Muscle of leg (tissue), 11 donors: Measurements from ENCODE around the gene NEK1. TPM values are rescaled to one million over a fixed set of nuclear protein-coding genes. Genes with fewer than 3 reads are reported as not detected.

Experiments used
- DNase-seq: peaks from one replicate; pipeline ENCODE4 v3.0.0; 2013
- H3K27ac ChIP-seq: one replicate; pipeline ENCODE4 v1.5.1; 2013; ENCODE audit warnings: mild to moderate bottlenecking, low read length, control low read depth
- H3K27me3 ChIP-seq: one replicate; pipeline ENCODE4 v1.6.1; 2013; ENCODE audit warnings: low read length; ENCODE audit not compliant: control insufficient read depth, insufficient read depth
- H3K36me3 ChIP-seq: one replicate; pipeline ENCODE4 v1.6.1; 2013; ENCODE audit warnings: low read length; ENCODE audit not compliant: control insufficient read depth, insufficient read depth
- H3K4me1 ChIP-seq: one replicate; pipeline ENCODE4 v1.6.1; 2013; ENCODE audit warnings: low read length; ENCODE audit not compliant: control insufficient read depth, insufficient read depth
- H3K4me3 ChIP-seq: one replicate; pipeline ENCODE4 v1.5.1; 2013; ENCODE audit warnings: low read length, control low read depth
- H3K9me3 ChIP-seq: replicated peaks from 2 replicates; pipeline ENCODE4 v1.6.1; 2013; ENCODE audit warnings: low read depth, low read length; ENCODE audit not compliant: control insufficient read depth
- WGBS: methylation state at CpG from one replicate; pipeline ENCODE4 v1.1.5; 2013; ENCODE audit warnings: missing lambda C conversion rate; ENCODE audit not compliant: insufficient coverage; 5-methylcytosine and 5-hydroxymethylcytosine counted together
- polyA plus RNA-seq, 8 donors: library from polyadenylated mRNA; unstranded; fragments of 120-200 nt; gene quantifications; one replicate each; pipeline versions ENCODE4 v1.2.1 to v1.2.3, GENCODE V29; 2013; ENCODE audit warnings: inconsistent platforms in 1 of 8, low replicate concordance in 1 of 8; ENCODE audit not compliant: insufficient read length in 8 of 8, insufficient read depth in 1 of 8
- total RNA-seq: library from RNA; stranded (reverse); fragments of 120-200 nt; gene quantifications from one replicate; pipeline ENCODE4 v1.2.4, GENCODE V29; 2013

The NEK1 gene
- total and polyA plus RNA-seq, 9 donors = 9.6 to 14.7 (median 11.8) TPM

DNA sequence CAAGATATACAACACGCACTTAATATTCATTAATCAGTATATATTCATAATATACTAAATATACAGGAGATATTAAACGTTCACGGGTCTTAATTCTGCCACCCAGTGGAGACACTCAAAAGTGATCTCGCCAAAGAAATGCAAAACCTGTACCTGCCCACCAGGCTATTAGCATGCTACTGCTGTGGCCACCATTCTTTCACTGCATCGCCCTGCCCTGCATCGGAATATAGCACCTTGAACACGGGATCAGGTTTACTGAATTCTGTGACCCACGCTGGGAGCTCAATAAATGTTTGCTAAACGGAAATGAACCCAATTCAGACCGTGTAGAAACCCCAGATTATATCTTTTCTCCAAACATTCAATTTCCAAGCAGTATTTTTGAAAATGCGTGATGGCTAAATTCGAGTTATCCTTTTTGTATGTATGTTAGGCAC is 7.2 kb upstream of the NEK1 start:
- H3K9me3 ChIP-seq = no peaks in the 10 kb centered on the region
- H3K36me3 ChIP-seq = no peaks in the 10 kb centered on the region
- H3K4me1 ChIP-seq = peaks cover 3% of the 10 kb centered on the region
- 0% methylated on average over 5 of the region's 12 CpGs for WGBS
- peak overlapping the region; percentile 86 for H3K4me3 ChIP-seq
- peak; percentile 69 for DNase-seq
- no peaks in the 10 kb centered on the region for H3K27me3 ChIP-seq
- peak overlapping the region; percentile 98 for H3K27ac ChIP-seq

GRCh38 chr4:169618986-169619385 is 6.6 kb upstream of the NEK1 start:
- peak overlapping the region; percentile 98 for H3K27ac ChIP-seq
- no CpG with 5 or more reads among the region's 4 CpGs for WGBS
- H3K36me3 ChIP-seq = no peaks in the 10 kb centered on the region
- no peak for DNase-seq
- H3K4me3 ChIP-seq = no peak overlapping the region
- H3K4me1 ChIP-seq = peaks cover 3% of the 10 kb centered on the region
- no peaks in the 10 kb centered on the region for H3K27me3 ChIP-seq
- H3K9me3 ChIP-seq = no peaks in the 10 kb centered on the region

- WGBS = 83% methylated on average over 1 of the region's 3 CpGs
- no peak overlapping the region for H3K4me3 ChIP-seq
- no peaks in the 10 kb centered on the region for H3K36me3 ChIP-seq
- peaks cover 3% of the 10 kb centered on the region for H3K4me1 ChIP-seq
- no peak overlapping the region for H3K27ac ChIP-seq
- no peaks in the 10 kb centered on the region for H3K9me3 ChIP-seq
- no peak for DNase-seq
- H3K27me3 ChIP-seq = no peaks in the 10 kb centered on the region
These were observed 5.9 kb upstream of the NEK1 start for GRCh38 chr4:169618286-169618685.

GRCh38 chr4:169617306-169617705 is 4.9 kb upstream of the NEK1 start:
- no peak overlapping the region for H3K4me3 ChIP-seq
- no peaks in the 10 kb centered on the region for H3K36me3 ChIP-seq
- no peaks in the 10 kb centered on the region for H3K27me3 ChIP-seq
- H3K9me3 ChIP-seq = no peaks in the 10 kb centered on the region
- no peak for DNase-seq
- H3K4me1 ChIP-seq = peaks cover 3% of the 10 kb centered on the region
- no peak overlapping the region for H3K27ac ChIP-seq
- no CpG with 5 or more reads among the region's 2 CpGs for WGBS

DNA sequence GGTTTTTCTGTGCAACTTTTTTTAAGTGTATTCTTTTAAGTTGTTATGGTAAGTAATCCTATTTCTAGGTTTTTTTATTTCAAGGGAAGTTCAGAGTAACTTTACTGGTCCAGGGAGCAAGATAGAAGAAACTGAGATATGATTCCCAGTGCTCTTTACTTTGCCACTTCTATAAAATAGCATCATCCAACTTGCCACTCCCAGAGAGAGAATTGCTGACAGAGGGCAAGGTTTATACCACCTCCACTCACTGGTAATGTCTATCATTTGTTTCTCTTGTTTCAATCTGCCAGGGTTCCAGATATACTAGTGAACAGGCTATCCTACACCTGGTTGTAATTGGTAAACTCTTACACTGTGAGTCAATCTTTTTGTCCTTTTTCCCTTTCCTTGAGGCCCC is 4.5 kb upstream of the NEK1 start:
- no peaks in the 10 kb centered on the region for H3K27me3 ChIP-seq
- no peaks in the 10 kb centered on the region for H3K36me3 ChIP-seq
- DNase-seq = no peak
- no peaks in the 10 kb centered on the region for H3K9me3 ChIP-seq
- H3K4me1 ChIP-seq = peaks cover 2% of the 10 kb centered on the region
- no peak overlapping the region for H3K27ac ChIP-seq
- no peak overlapping the region for H3K4me3 ChIP-seq

DNA sequence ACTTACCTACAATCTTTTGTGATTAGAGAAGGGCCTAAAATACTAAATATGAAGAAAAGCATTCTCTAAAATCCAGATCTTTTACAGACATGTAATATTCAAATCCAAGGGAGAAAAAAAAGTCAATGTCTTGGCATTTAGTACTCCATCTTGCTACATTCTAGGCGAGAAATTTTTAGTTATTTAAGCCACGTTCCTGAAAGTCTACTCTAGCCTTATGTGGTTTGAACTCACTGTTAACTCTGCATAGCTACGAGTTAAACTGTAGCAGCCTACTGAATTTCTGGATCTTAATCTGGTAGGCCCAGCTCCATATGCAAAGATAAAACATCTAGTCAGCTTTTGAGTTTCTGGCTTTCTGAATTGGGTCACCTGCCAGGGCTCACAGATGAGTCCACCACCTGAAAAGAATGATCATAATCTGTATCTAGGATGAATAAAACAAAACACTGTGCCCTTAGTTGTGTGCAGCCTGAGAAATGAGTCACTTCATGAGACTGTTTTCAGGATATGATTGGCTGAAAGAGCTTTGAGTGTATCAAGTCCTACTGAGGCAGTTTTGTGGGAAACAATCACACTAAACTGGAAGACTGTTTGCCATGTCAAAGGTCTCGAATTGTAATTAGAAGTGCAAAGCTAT is 3.2 kb upstream of the NEK1 start:
- Histone ChIP-seq H3K4me1 (peaks cover 4% of the 10 kb centered on the region), H3K27me3 (no peaks in the 10 kb centered on the region), H3K9me3 (no peaks in the 10 kb centered on the region), H3K4me3 (no peak overlapping the region), H3K36me3 (no peaks in the 10 kb centered on the region), H3K27ac (no peak overlapping the region)
- no peak for DNase-seq
- WGBS = no CpG with 5 or more reads among the region's 4 CpGs

- H3K36me3 ChIP-seq = no peaks in the 10 kb centered on the region
- no peaks in the 10 kb centered on the region for H3K9me3 ChIP-seq
- H3K4me1 ChIP-seq = peaks cover 3% of the 10 kb centered on the region
- peak overlapping the region; percentile 99 for H3K27ac ChIP-seq
- peak; percentile 89 for DNase-seq
- WGBS = 0% methylated on average over 2 of the region's 9 CpGs
- peak overlapping the region; percentile 91 for H3K4me3 ChIP-seq
- H3K27me3 ChIP-seq = no peaks in the 10 kb centered on the region
These were observed 782 bp upstream of the NEK1 start for GRCh38 chr4:169612871-169613859.

DNA sequence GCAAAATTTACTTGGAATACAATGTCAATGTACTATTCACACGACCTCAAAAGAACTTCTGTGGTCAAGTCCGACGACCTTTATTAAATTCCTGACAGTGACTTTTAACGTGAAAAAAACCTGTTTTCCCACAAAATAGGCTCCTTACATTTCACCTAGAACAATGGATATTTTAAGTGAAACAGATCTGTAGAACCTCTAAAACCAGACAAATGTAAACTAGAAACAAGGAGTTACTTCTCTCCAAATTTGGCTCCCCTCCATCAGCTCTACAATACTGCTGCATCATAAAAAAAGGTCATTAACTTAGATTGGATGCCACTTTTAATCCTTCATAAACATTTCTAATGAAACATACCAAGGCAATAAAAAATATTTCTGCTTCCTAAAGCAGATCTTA is 1.2 kb downstream of the NEK1 start:
- no peak overlapping the region for H3K27ac ChIP-seq
- H3K4me1 ChIP-seq = peaks cover 3% of the 10 kb centered on the region
- no peaks in the 10 kb centered on the region for H3K36me3 ChIP-seq
- H3K9me3 ChIP-seq = no peaks in the 10 kb centered on the region
- no CpG with 5 or more reads among the region's 4 CpGs for WGBS
- H3K27me3 ChIP-seq = no peaks in the 10 kb centered on the region
- no peak for DNase-seq
- no peak overlapping the region for H3K4me3 ChIP-seq

- H3K27me3 ChIP-seq = no peaks in the 10 kb centered on the region
- H3K27ac ChIP-seq = no peak overlapping the region
- no CpG with 5 or more reads among the region's 1 CpG for WGBS
- DNase-seq = no peak
- peaks cover 3% of the 10 kb centered on the region for H3K36me3 ChIP-seq
- no peaks in the 10 kb centered on the region for H3K9me3 ChIP-seq
- no peak overlapping the region for H3K4me3 ChIP-seq
- H3K4me1 ChIP-seq = no peaks in the 10 kb centered on the region
These were observed 7.5 kb downstream of the NEK1 start for GRCh38 chr4:169604903-169605331.

DNA sequence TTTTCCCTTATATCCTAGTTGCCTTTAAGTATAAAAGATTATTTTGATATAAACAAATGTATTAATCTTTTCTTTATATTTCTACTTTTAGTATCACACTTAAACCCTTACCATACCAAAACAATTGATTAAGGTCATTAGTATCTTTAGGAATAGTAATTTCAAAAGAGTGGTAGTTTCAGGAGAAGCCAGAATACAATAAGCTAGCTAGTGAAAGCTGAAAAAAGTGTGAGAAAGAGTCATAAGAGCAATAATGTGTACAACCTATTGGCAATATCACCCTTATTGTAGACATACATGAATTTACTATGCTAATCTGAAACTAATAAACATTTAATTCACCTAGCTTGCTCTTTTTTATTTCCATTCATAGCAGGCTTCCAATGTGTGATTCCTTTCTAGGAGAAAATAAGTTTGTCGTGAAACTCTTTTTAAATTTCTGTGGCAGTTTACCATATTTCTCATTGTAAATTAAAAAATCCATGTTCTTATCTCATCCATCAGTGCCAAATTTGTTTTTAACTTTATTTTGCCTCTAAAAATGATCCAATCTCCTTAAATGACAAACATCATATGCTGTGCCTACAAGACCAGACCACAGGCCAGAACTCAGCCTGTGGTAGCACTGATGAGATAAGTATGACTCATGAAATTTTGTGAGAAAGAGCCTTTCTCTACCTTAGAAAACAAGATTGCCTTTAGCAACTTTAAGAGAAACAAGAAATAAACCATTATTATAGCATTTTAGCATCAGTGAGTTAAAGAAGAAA is 8.1 kb downstream of the NEK1 start:
- WGBS = no CpG with 5 or more reads among the region's 1 CpG
- no peaks in the 10 kb centered on the region for H3K9me3 ChIP-seq
- H3K4me1 ChIP-seq = no peaks in the 10 kb centered on the region
- H3K27me3 ChIP-seq = no peaks in the 10 kb centered on the region
- H3K36me3 ChIP-seq = peaks cover 3% of the 10 kb centered on the region
- no peak overlapping the region for H3K4me3 ChIP-seq
- DNase-seq = no peak
- H3K27ac ChIP-seq = no peak overlapping the region
